Measurements from ENCODE around the gene CLCNKB.

- TF ChIP-seq CTCF (IDR thresholded peaks at IDR 0.05 in 4 of 5, conservative IDR thresholded peaks at IDR 0.05 in 1 of 5) (no peak), POLR2A (IDR thresholded peaks at IDR 0.05) (no peak)
Measured at GRCh38 chr1:16080422-16081150, 37.0 kb downstream of the CLCNKB start.

Data from gastrocnemius medialis (tissue), 4 donors.